Measurements from ENCODE around the gene NTNG2.
A peak's percentile ranks its signal among the peaks of the same experiment; 100 is the strongest.

NTNG2 gene

GRCh38 chr9:132236662-132237311 lies 74.9 kb downstream of the NTNG2 start:
- no peak for DNase-seq (ENCODE audit: low read depth in 2 of 2)

- DNase-seq (ENCODE audit: low read depth in 2 of 2) = no peak
Measured at GRCh38 chr9:132237481-132237880, 75.6 kb downstream of the NTNG2 start.

GRCh38 chr9:132238026-132238972 lies 76.4 kb downstream of the NTNG2 start:
- DNase-seq (ENCODE audit: low read depth in 2 of 2) = no peak

- no peak for DNase-seq (ENCODE audit: low read depth in 2 of 2)
Measured at GRCh38 chr9:132238992-132239391, 77.1 kb downstream of the NTNG2 start.

- DNase-seq (ENCODE audit: low read depth in 2 of 2) = no peak
Measured at GRCh38 chr9:132239518-132239917, 77.7 kb downstream of the NTNG2 start.

GRCh38 chr9:132239999-132240840 lies 78.4 kb downstream of the NTNG2 start:
- no peak for DNase-seq (ENCODE audit: low read depth in 2 of 2)

- DNase-seq (ENCODE audit: low read depth in 2 of 2) = peak; percentile 99
Measured at GRCh38 chr9:132240841-132241482, 79.1 kb downstream of the NTNG2 start.

GRCh38 chr9:132241483-132241839 lies 79.6 kb downstream of the NTNG2 start:
- DNase-seq (ENCODE audit: low read depth in 2 of 2) = no peak

- peak; percentile 28 to 38 for DNase-seq (ENCODE audit: low read depth in 2 of 2)
Measured at GRCh38 chr9:132241840-132242620, 80.2 kb downstream of the NTNG2 start.

- DNase-seq (ENCODE audit: low read depth in 2 of 2) = no peak
Measured at GRCh38 chr9:132242621-132243155, 80.8 kb downstream of the NTNG2 start.

- no peak for DNase-seq (ENCODE audit: low read depth in 2 of 2)
Measured at GRCh38 chr9:132243156-132244074, 81.6 kb downstream of the NTNG2 start.

GRCh38 chr9:132244582-132245455 lies 83.0 kb downstream of the NTNG2 start:
- DNase-seq (ENCODE audit: low read depth in 2 of 2) = no peak

- DNase-seq (ENCODE audit: low read depth in 2 of 2) = no peak
Measured at GRCh38 chr9:132245465-132245864, 83.6 kb downstream of the NTNG2 start.

- DNase-seq (ENCODE audit: low read depth in 2 of 2) = no peak
Measured at GRCh38 chr9:132247942-132248341, 86.1 kb downstream of the NTNG2 start.

- no peak for DNase-seq (ENCODE audit: low read depth in 2 of 2)
Measured at GRCh38 chr9:132249123-132249522, 87.3 kb downstream of the NTNG2 start.

- DNase-seq (ENCODE audit: low read depth in 2 of 2) = no peak
Measured at GRCh38 chr9:132249690-132250089, 87.8 kb downstream of the NTNG2 start.

- no peak for DNase-seq (ENCODE audit: low read depth in 2 of 2)
Measured at GRCh38 chr9:132250324-132251262, 88.7 kb downstream of the NTNG2 start.
